Vagina (tissue), 2 donors: ENCODE results near the gene SCCPDH. TPM values are rescaled to one million over a fixed set of nuclear protein-coding genes. Genes with fewer than 3 reads are reported as not detected.
"Not testable (repeated sequence)": the region's sequence is repeated elsewhere in the genome, so short reads cannot be mapped to it uniquely, and the experiment has no call there.

ENCODE experiments used
- DNase-seq, 2 donors: peaks; one replicate each; pipeline ENCODE4 v3.0.0-alpha.2; 2017; ENCODE audit errors: extremely low spot score in 2 of 2
- H3K27ac ChIP-seq: fragments of 200-600 bp; sonication (generic); one replicate; pipeline ENCODE4 v1.5.1; 2019
- H3K27me3 ChIP-seq: fragments of 200-600 bp; sonication (generic); one replicate; pipeline ENCODE4 v1.5.1; 2019
- H3K36me3 ChIP-seq, 2 donors: fragments of 200-600 bp; sonication (generic); one replicate each; pipeline ENCODE4 v1.5.1; 2017 to 2019
- H3K4me1 ChIP-seq: fragments of 200-600 bp; sonication (generic); one replicate; pipeline ENCODE4 v1.5.1; 2019
- H3K4me3 ChIP-seq, 2 donors: fragments of 200-600 bp; sonication (generic); 1 replicate in 1 of 2; 2 replicates in 1 of 2; pipeline ENCODE4 v1.5.1; 2016 to 2019
- H3K9me3 ChIP-seq: fragments of 200-600 bp; sonication (generic); one replicate; pipeline ENCODE4 v1.5.1; 2019
- CTCF ChIP-seq, 3 experiments: fragments of 450-650 bp in 2 of 3; fragments of 200-600 bp in 1 of 3; sonication (generic) in 1 of 3; IDR thresholded peaks; one replicate each; pipeline ENCODE4 v1.5.1; 2017 to 2019; ENCODE audit warnings: antibody characterized with exemption in 3 of 3, mild to moderate bottlenecking in 2 of 3, moderate library complexity in 2 of 3
- POLR2A ChIP-seq, 2 donors: fragments of 450-650 bp; IDR thresholded peaks; one replicate each; pipeline ENCODE4 v1.6.1; 2017; ENCODE audit warnings: antibody characterized with exemption in 2 of 2, mild to moderate bottlenecking in 2 of 2, moderate library complexity in 2 of 2
- POLR2AphosphoS5 ChIP-seq, 2 donors: sonication (generic); formaldehyde crosslinking; IDR thresholded peaks; one replicate each; pipeline ENCODE4 v1.9.0; 2017; ENCODE audit warnings: antibody characterized with exemption in 2 of 2, mild to moderate bottlenecking in 2 of 2, low read depth in 1 of 2; ENCODE audit not compliant: insufficient read depth in 1 of 2
- intact Hi-C: fragments of 100-400 bp; cut with DNase I; formaldehyde crosslinking; loops from one replicate; pipeline ENCODE4 v1.15.1; 2023
- total RNA-seq: library from RNA; depleted of rRNA; stranded (reverse); fragments of >200 nt; gene quantifications from one replicate; pipeline ENCODE4 v1.2.3, GENCODE V29; 2016

The SCCPDH gene
- total RNA-seq, 1 donor from 2014 or later, result 18.2 TPM

GRCh38 chr1:246687002-246687401 is 37.2 kb upstream of the SCCPDH start:
- Histone ChIP-seq H3K4me3 (no peak overlapping the region), H3K27me3 (no peaks in the 10 kb centered on the region), H3K9me3 (no peaks in the 10 kb centered on the region), H3K4me1 (peaks cover 14% of the 10 kb centered on the region), H3K27ac (no peak overlapping the region), H3K36me3 (no peaks in the 10 kb centered on the region)
- TF ChIP-seq POLR2A (IDR thresholded peaks at IDR 0.05) (no peak), CTCF (IDR thresholded peaks at IDR 0.05) (no peak), POLR2AphosphoS5 (IDR thresholded peaks at IDR 0.05; ENCODE audit: insufficient read depth in 1 of 2, low read depth in 1 of 2) (no peak)
- DNase-seq, result no peak
- intact Hi-C loops, result loop anchor here (10.0 kb wide), 1 partner anchor 122 kb away; the partner anchor contains the start of genes CNST and TFB2M

GRCh38 chr1:246689409-246690008 is 34.7 kb upstream of the SCCPDH start:
- no peaks in the 10 kb centered on the region for H3K27me3 ChIP-seq
- no peaks in the 10 kb centered on the region for H3K36me3 ChIP-seq
- no peak for DNase-seq
- intact Hi-C loops, result loop anchor here (10.0 kb wide), 1 partner anchor 125 kb away; the partner anchor contains the start of genes CNST and TFB2M
- no peaks in the 10 kb centered on the region for H3K9me3 ChIP-seq
- peak overlapping the region; percentile 13 for H3K27ac ChIP-seq
- H3K4me1 ChIP-seq, result peaks cover 14% of the 10 kb centered on the region
- TF ChIP-seq POLR2AphosphoS5 (IDR thresholded peaks at IDR 0.05; ENCODE audit: insufficient read depth in 1 of 2, low read depth in 1 of 2), result peak in 1 of 2 donors; percentile 35
- no peak for TF ChIP-seq POLR2A (IDR thresholded peaks at IDR 0.05)
- peak; percentile 26 to 75 (median 51) for TF ChIP-seq CTCF (IDR thresholded peaks at IDR 0.05)
- H3K4me3 ChIP-seq, result peak overlapping the region; percentile 22 to 28

GRCh38 chr1:246690100-246690499 is 34.1 kb upstream of the SCCPDH start:
- no peaks in the 10 kb centered on the region for H3K9me3 ChIP-seq
- intact Hi-C loops, result no loop called here
- DNase-seq, result no peak
- TF ChIP-seq POLR2AphosphoS5 (IDR thresholded peaks at IDR 0.05; ENCODE audit: insufficient read depth in 1 of 2, low read depth in 1 of 2) (no peak), CTCF (IDR thresholded peaks at IDR 0.05) (no peak), POLR2A (IDR thresholded peaks at IDR 0.05) (no peak)
- peak overlapping the region; percentile 13 for H3K27ac ChIP-seq
- H3K4me3 ChIP-seq, result peak overlapping the region in 1 of 2 donors; percentile 28
- no peaks in the 10 kb centered on the region for H3K27me3 ChIP-seq
- no peaks in the 10 kb centered on the region for H3K36me3 ChIP-seq
- H3K4me1 ChIP-seq, result peaks cover 14% of the 10 kb centered on the region

- Histone ChIP-seq H3K27me3 (no peaks in the 10 kb centered on the region), H3K4me1 (peaks cover 16% of the 10 kb centered on the region), H3K36me3 (no peaks in the 10 kb centered on the region), H3K27ac (no peak overlapping the region), H3K4me3 (no peak overlapping the region), H3K9me3 (no peaks in the 10 kb centered on the region)
- no peak for DNase-seq
- TF ChIP-seq POLR2A (IDR thresholded peaks at IDR 0.05) (no peak), POLR2AphosphoS5 (IDR thresholded peaks at IDR 0.05; ENCODE audit: insufficient read depth in 1 of 2, low read depth in 1 of 2) (no peak), CTCF (IDR thresholded peaks at IDR 0.05) (no peak)
- intact Hi-C loops, result no loop called here
Observed at GRCh38 chr1:246691622-246692495, 32.4 kb upstream of the SCCPDH start.

- H3K36me3 ChIP-seq, intact Hi-C loops, H3K27me3 ChIP-seq, DNase-seq, H3K27ac ChIP-seq, H3K4me3 ChIP-seq, H3K9me3 ChIP-seq: not testable (repeated sequence)
- H3K4me1 ChIP-seq, result peaks cover 25% of the 10 kb centered on the region
Observed at GRCh38 chr1:246694213-246694895, 29.9 kb upstream of the SCCPDH start.
